SK-N-MC (cell line): ENCODE measurements around the gene DHX57.

Source experiments
- EZH2 ChIP-seq: fragments of 200-600 bp; sonication (generic); IDR thresholded peaks from one replicate; pipeline ENCODE4 v1.6.1; 2017; ENCODE audit warnings: antibody characterized with exemption
- FOXP2 ChIP-seq: optimal IDR thresholded peaks from 2 replicates; pipeline ENCODE3; 2011; ENCODE audit warnings: mild to moderate bottlenecking, moderate library complexity; ENCODE audit not compliant: insufficient read depth; ENCODE audit errors: extremely low read length, control extremely low read depth
- POLR2AphosphoS5 ChIP-seq: IDR thresholded peaks from 2 replicates; pipeline ENCODE4 v1.6.1; 2012; ENCODE audit warnings: mild to moderate bottlenecking, low read depth, low read length, borderline replicate concordance

DNA sequence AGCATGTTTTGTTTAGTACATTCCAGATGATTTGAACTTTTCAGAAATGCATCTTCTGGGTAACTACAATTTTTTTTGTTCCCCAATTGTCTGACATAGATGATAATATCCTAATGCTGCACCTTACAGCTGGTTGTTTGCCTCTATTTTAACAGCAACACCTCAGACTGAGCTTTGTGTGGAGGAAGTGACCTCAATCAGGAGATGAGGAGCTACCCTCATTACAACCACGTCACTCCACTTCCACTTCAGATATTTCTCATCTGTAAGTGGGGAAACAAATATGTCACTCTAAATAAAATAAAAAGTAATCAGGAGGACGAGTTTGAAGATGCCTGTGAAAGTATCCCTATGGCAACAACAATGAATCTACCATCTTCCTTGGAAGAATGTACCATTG lies 112.5 kb downstream of the DHX57 start:
- no peak for TF ChIP-seq EZH2
- no peak for TF ChIP-seq POLR2AphosphoS5
- TF ChIP-seq FOXP2 = no peak
